Panc1 (cell line): ENCODE results near the gene FAM110A. TPM values are rescaled to one million over a fixed set of nuclear protein-coding genes. Genes with fewer than 3 reads are reported as not detected.

Source experiments
- ATAC-seq: fragments of 200-7000 bp; cut with Tn5 transposase; 2 replicates; pipeline ENCODE4 v1.9.1; 2020; ENCODE audit warnings: mild to moderate bottlenecking, moderate library complexity
- BruUV-seq: library from RNA; stranded (reverse); fragments of 400-500 nt; replicated peaks from 2 replicates; lab custom pipeline; 2021; lab: Mats Ljungman, UMichigan
- CTCF ChIA-PET: fragments of 300-600 bp; sonication (Branson Sonifier 250); formaldehyde crosslinking; loops from one replicate; lab custom pipeline; 2022; ENCODE audit warnings: antibody characterized with exemption; lab: Charles Lee
- POLR2A ChIA-PET: fragments of 300-600 bp; sonication (Branson Sonifier 250); formaldehyde crosslinking; loops from one replicate; lab custom pipeline; 2022; ENCODE audit warnings: antibody characterized with exemption; lab: Charles Lee
- DNase-seq: peaks from one replicate; pipeline ENCODE4 v3.0.0-alpha.2; 2010; ENCODE audit warnings: low read depth, low spot score
- H3K27ac ChIP-seq: 2 replicates; pipeline ENCODE4 v1.5.1; 2011; ENCODE audit warnings: mild to moderate bottlenecking, low read length, inconsistent platforms
- H3K27me3 ChIP-seq: fragments of 200-500 bp; sonication (Bioruptor generic); 2 replicates; pipeline ENCODE4 v1.6.0; 2014; ENCODE audit warnings: low read length, inconsistent platforms; ENCODE audit not compliant: control insufficient read depth, insufficient read depth
- H3K36me3 ChIP-seq: fragments of 200-500 bp; sonication (Bioruptor generic); 2 replicates; pipeline ENCODE4 v1.5.1; 2014; ENCODE audit warnings: inconsistent platforms, mild to moderate bottlenecking, low read length, moderate library complexity; ENCODE audit not compliant: control insufficient read depth, insufficient read depth
- H3K4me1 ChIP-seq: 2 replicates; pipeline ENCODE4 v1.5.1; 2011; ENCODE audit warnings: inconsistent platforms, mild to moderate bottlenecking, low read length, moderate library complexity; ENCODE audit not compliant: control insufficient read depth, insufficient read depth
- H3K4me3 ChIP-seq, 2 experiments: 2 replicates each; pipeline ENCODE4 v1.5.1; 2011 to 2012; ENCODE audit warnings: low read depth in 2 of 2, low read length in 2 of 2, mild to moderate bottlenecking in 2 of 2, inconsistent platforms in 1 of 2, moderate library complexity in 1 of 2
- H3K9me3 ChIP-seq: fragments of 200-500 bp; sonication (Bioruptor generic); 2 replicates; pipeline ENCODE4 v1.5.1; 2014; ENCODE audit warnings: low read depth, mild to moderate bottlenecking, inconsistent platforms, low read length, moderate library complexity; ENCODE audit not compliant: control insufficient read depth, insufficient read depth
- CTCF ChIP-seq: fragments of 450-650 bp; IDR thresholded peaks from 2 replicates; pipeline ENCODE4 v1.5.1; 2017; ENCODE audit warnings: mild to moderate bottlenecking
- POLR2AphosphoS5 ChIP-seq: IDR thresholded peaks from 2 replicates; pipeline ENCODE4 v1.6.1; 2012; ENCODE audit warnings: mild to moderate bottlenecking, low read depth, low read length, moderate library complexity
- REST ChIP-seq, 2 experiments: IDR thresholded peaks; 2 replicates each; pipeline ENCODE4 v1.6.1; 2011 to 2012; ENCODE audit warnings: low read depth in 2 of 2, control low read depth in 1 of 2, low read length in 1 of 2, mild to moderate bottlenecking in 1 of 2, moderate library complexity in 1 of 2; ENCODE audit not compliant: insufficient read depth in 1 of 2
- SIN3A ChIP-seq: IDR thresholded peaks from 2 replicates; pipeline ENCODE4 v1.6.1; 2012; ENCODE audit warnings: low read depth, mild to moderate bottlenecking, low read length, moderate library complexity, borderline replicate concordance; ENCODE audit not compliant: insufficient read depth
- TCF7L2 ChIP-seq: IDR thresholded peaks from 2 replicates; pipeline ENCODE4 v1.6.1; 2011; ENCODE audit warnings: mild to moderate bottlenecking, low read depth, low read length, inconsistent platforms
- in situ Hi-C: cut with HindIII; loops from 2 replicates; pipeline ENCODE4 v1.10.0; 2016; ENCODE audit warnings: low sequenced_read_pairs, low pct_unique_long_range_greater_than_20kb
- intact Hi-C: fragments of 100-400 bp; cut with micrococcal nuclease; formaldehyde crosslinking; loops from one replicate; pipeline ENCODE4 v1.10.0; 2022; ENCODE audit not compliant: unreplicated experiment
- total RNA-seq: library from RNA; stranded (reverse); gene quantifications from one replicate; pipeline ENCODE4 v1.2.1, GENCODE V29; 2021; ENCODE audit not compliant: unreplicated experiment

Gene FAM110A
- total RNA-seq, 1 experiment from 2014 or later, result 7.8 TPM

GRCh38 chr20:854601-855000, 21.1 kb downstream of the FAM110A start:
- Histone ChIP-seq H3K4me3 (no peak overlapping the region), H3K4me1 (peaks cover 7% of the 10 kb centered on the region; the same call in 1 of the 2 replicates), H3K27me3 (no peaks in the 10 kb centered on the region), H3K27ac (no peak overlapping the region), H3K9me3 (no peaks in the 10 kb centered on the region), H3K36me3 (no peaks in the 10 kb centered on the region)
- ATAC-seq (no peak), DNase-seq (no peak)
- POLR2A ChIA-PET, result interaction anchor here (0.6 kb wide), 1 partner anchor 1248 kb away, joined by 4 read pairs; no protein-coding TSS in a partner anchor
- in situ Hi-C loops (no loop called here), intact Hi-C loops (no loop called here)
- no TSS peak for BruUV-seq
- TF ChIP-seq POLR2AphosphoS5, result no peak
- TF ChIP-seq REST (IDR thresholded peaks at IDR 0.05; ENCODE audit: insufficient read depth in 1 of 2, low read depth in 2 of 2, low read length in 1 of 2), result no peak
- TF ChIP-seq CTCF, result no peak
- TF ChIP-seq SIN3A, result no peak
- no peak for TF ChIP-seq TCF7L2
- CTCF ChIA-PET, result no interaction called here

GRCh38 chr20:855466-856360, 22.2 kb downstream of the FAM110A start:
- CTCF ChIA-PET, result no interaction called here
- peaks cover 7% of the 10 kb centered on the region; the same call in 1 of the 2 replicates for H3K4me1 ChIP-seq
- H3K9me3 ChIP-seq, result no peaks in the 10 kb centered on the region
- no peaks in the 10 kb centered on the region for H3K27me3 ChIP-seq
- H3K36me3 ChIP-seq, result no peaks in the 10 kb centered on the region
- no peak for DNase-seq
- intact Hi-C loops, result no loop called here
- H3K27ac ChIP-seq, result no peak overlapping the region
- ATAC-seq, result no peak
- H3K4me3 ChIP-seq, result no peak overlapping the region
- in situ Hi-C loops, result no loop called here
- no TSS peak for BruUV-seq
- no peak for TF ChIP-seq SIN3A
- TF ChIP-seq POLR2AphosphoS5, result no peak
- no peak for TF ChIP-seq TCF7L2
- TF ChIP-seq CTCF, result no peak
- TF ChIP-seq REST (IDR thresholded peaks at IDR 0.05; ENCODE audit: insufficient read depth in 1 of 2, low read depth in 2 of 2, low read length in 1 of 2), result no peak
- POLR2A ChIA-PET, result no interaction called here
